ENCODE measurements around the gene CD82. TPM values are rescaled to one million over a fixed set of nuclear protein-coding genes. Genes with fewer than 3 reads are reported as not detected.

Gene CD82
- polyA plus RNA-seq, 1 donor (not counting 4 experiments of a cell fraction or from before 2014, with no cell fraction given): 118 TPM

- H3K4me2 ChIP-seq (ENCODE audit: control insufficient read depth, extremely low read depth, insufficient read depth, low read depth, low read length): no peak overlapping the region
- DNase-seq (ENCODE audit: low read depth, low spot score) (no peak), FAIRE-seq (no peak)
- no peaks in the 10 kb centered on the region for H3K79me2 ChIP-seq (ENCODE audit: control insufficient read depth, insufficient read depth, low read length)
- H3K27me3 ChIP-seq (ENCODE audit: control insufficient read depth, extremely low read depth, insufficient read depth, low read length): no peaks in the 10 kb centered on the region
- dilution Hi-C loops (cut with MboI; ENCODE audit: extremely low pct_ligation_motif_present, low sequenced_read_pairs): no loop called here
- H2AFZ ChIP-seq (ENCODE audit: control insufficient read depth, low read length): no peak overlapping the region
- no peak overlapping the region for H3K9ac ChIP-seq (ENCODE audit: control insufficient read depth, extremely low read depth, insufficient read depth, low read length)
- no peak overlapping the region for H3K4me3 ChIP-seq (ENCODE audit: control insufficient read depth in 2 of 3, extremely low read depth in 1 of 3, insufficient read depth in 2 of 3, low read depth in 1 of 3, low read length in 3 of 3)
- H3K27ac ChIP-seq (ENCODE audit: control insufficient read depth, insufficient read depth, low read length): no peak overlapping the region
- no peak for TF ChIP-seq CTCF (optimal IDR thresholded peaks at IDR 0.05 in 1 of 3, IDR thresholded peaks at IDR 0.05 in 1 of 3, conservative IDR thresholded peaks at IDR 0.05 in 1 of 3; ENCODE audit: extremely low read depth in 1 of 3, insufficient read depth in 2 of 3, low read length in 3 of 3)
- no peak for TF ChIP-seq EZH2 (IDR thresholded peaks at IDR 0.05; ENCODE audit: low read length)
- H3K9me1 ChIP-seq (ENCODE audit: control insufficient read depth, extremely low read depth, insufficient read depth, low read length): no peaks in the 10 kb centered on the region
- no peaks in the 10 kb centered on the region for H4K20me1 ChIP-seq (ENCODE audit: control insufficient read depth, extremely low read depth, insufficient read depth, low read length)
- peaks cover 22 to 27% of the 10 kb centered on the region in 2 experiments for H3K36me3 ChIP-seq (ENCODE audit: control insufficient read depth in 2 of 2, extremely low read depth in 1 of 2, insufficient read depth in 2 of 2, low read length in 2 of 2)
- no peaks in the 10 kb centered on the region for H3K9me3 ChIP-seq (ENCODE audit: control insufficient read depth, low read depth, low read length)
- H3K4me1 ChIP-seq (ENCODE audit: control insufficient read depth, extremely low read depth, insufficient read depth, low read length): peaks cover 22% of the 10 kb centered on the region
Measured at GRCh38 chr11:44591557-44591956, 26.1 kb downstream of the CD82 start.

GRCh38 chr11:44592125-44592940, 26.9 kb downstream of the CD82 start:
- Histone ChIP-seq H3K79me2 (ENCODE audit: control insufficient read depth, insufficient read depth, low read length) (no peaks in the 10 kb centered on the region), H3K4me3 (ENCODE audit: control insufficient read depth in 2 of 3, extremely low read depth in 1 of 3, insufficient read depth in 2 of 3, low read depth in 1 of 3, low read length in 3 of 3) (no peak overlapping the region), H3K4me2 (ENCODE audit: control insufficient read depth, extremely low read depth, insufficient read depth, low read depth, low read length) (peak overlapping the region; percentile 31), H3K36me3 (ENCODE audit: control insufficient read depth in 2 of 2, extremely low read depth in 1 of 2, insufficient read depth in 2 of 2, low read length in 2 of 2) (peaks cover 19 to 26% of the 10 kb centered on the region in 2 experiments), H3K27ac (ENCODE audit: control insufficient read depth, insufficient read depth, low read length) (no peak overlapping the region), H2AFZ (ENCODE audit: control insufficient read depth, low read length) (no peak overlapping the region), H3K9ac (ENCODE audit: control insufficient read depth, extremely low read depth, insufficient read depth, low read length) (peak overlapping the region; percentile 25), H3K4me1 (ENCODE audit: control insufficient read depth, extremely low read depth, insufficient read depth, low read length) (peaks cover 22% of the 10 kb centered on the region), H3K9me3 (ENCODE audit: control insufficient read depth, low read depth, low read length) (no peaks in the 10 kb centered on the region), H3K27me3 (ENCODE audit: control insufficient read depth, extremely low read depth, insufficient read depth, low read length) (no peaks in the 10 kb centered on the region), H3K9me1 (ENCODE audit: control insufficient read depth, extremely low read depth, insufficient read depth, low read length) (no peaks in the 10 kb centered on the region), H4K20me1 (ENCODE audit: control insufficient read depth, extremely low read depth, insufficient read depth, low read length) (peaks cover 2% of the 10 kb centered on the region)
- dilution Hi-C loops (cut with MboI; ENCODE audit: extremely low pct_ligation_motif_present, low sequenced_read_pairs): no loop called here
- FAIRE-seq (peak; percentile 46), DNase-seq (ENCODE audit: low read depth, low spot score) (no peak)
- TF ChIP-seq CTCF (optimal IDR thresholded peaks at IDR 0.05 in 1 of 3, IDR thresholded peaks at IDR 0.05 in 1 of 3, conservative IDR thresholded peaks at IDR 0.05 in 1 of 3; ENCODE audit: extremely low read depth in 1 of 3, insufficient read depth in 2 of 3, low read length in 3 of 3) (no peak), EZH2 (IDR thresholded peaks at IDR 0.05; ENCODE audit: low read length) (no peak)
